Measurements from ENCODE around the gene EHHADH.
"Not testable (repeated sequence)": the region's sequence is repeated elsewhere in the genome, so short reads cannot be mapped to it uniquely, and the experiment has no call there.

EHHADH gene

DNA sequence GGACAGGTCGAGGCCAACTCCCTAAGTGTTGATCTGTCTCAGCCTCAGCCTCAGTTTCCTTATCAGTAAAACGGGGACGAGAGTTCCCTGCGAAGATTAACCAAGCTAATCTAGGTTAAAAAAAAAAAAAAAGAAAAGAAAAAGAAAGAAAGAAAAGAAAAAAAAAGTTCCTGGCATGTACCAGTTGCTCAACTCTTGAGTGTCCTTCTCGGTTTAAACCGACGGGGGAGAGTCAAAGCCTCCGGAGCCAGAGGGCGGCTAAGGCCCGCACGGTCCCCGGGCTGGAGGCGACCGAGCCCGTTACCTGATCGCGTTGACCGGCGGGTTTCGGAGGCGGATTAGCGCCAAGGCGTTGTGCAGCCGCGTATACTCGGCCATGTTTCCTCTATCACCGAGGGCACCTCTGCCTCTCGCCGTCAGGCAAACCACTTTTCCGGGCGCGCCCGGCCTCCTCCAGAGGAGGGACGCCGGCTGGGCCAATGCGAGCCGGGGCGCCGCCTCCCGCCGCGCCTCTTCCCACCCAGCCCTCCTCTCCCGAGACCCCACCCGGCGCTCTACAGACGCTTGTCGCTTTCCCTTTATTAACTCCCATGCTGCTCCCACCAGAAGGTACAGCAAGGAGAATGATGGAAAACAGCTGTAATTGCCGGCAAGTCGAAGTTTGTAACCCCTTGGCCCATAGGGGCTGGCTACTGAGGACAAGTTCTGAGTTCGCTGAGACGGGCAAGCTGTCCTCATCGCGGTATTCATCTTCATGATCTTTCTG is at the start of gene EHHADH:
TSS of gene EHHADH (minus strand) at position 405 of the 766 bp plus-strand sequence. CDS start at position 378, 27 bp downstream.
- DNase-seq: peak; percentile 58

DNA sequence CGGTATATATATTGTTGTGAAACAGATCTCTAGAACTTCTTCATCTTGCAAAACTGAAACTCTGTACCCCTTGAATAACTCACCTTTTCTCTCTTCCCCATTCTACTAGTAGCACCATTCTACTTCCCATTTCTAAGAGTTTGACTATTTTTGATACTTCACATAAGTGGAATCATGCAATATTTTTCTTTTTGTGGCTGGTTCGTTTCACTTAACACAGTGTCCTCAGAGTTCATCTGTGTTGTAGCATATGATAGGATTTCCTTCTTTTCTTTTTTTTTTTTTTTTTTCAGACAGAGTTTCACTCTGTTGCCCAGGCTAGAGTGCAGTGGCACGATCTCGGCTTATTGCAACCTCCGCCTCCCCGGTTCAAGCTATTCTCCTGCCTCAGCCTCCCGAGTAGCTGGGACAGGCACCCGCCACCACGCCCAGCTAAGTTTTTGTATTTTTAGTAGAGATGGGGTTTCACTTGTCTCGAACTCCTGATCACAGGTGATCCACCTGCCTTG is 46.1 kb upstream of the EHHADH start:
- DNase-seq: not testable (repeated sequence)

DNA sequence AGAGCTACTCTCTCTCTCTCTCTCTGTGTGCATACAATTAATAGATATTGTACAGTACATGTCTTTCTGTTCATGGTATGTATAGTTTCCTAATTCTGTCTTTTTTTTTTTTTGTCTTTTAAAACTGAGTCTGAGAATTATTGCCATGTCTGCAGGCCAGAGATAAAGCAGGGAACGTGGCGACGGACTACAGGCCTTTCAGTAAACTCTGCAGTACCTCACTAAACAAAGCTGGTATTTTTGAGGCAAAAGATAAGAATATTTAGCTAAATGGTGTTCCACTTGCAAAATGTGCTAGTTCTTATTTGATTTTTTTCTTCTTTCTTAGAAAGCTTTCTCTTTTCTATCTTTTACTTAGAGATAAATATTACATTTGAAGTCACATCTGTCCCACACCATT is 44.0 kb upstream of the EHHADH start:
- DNase-seq: no peak

DNA sequence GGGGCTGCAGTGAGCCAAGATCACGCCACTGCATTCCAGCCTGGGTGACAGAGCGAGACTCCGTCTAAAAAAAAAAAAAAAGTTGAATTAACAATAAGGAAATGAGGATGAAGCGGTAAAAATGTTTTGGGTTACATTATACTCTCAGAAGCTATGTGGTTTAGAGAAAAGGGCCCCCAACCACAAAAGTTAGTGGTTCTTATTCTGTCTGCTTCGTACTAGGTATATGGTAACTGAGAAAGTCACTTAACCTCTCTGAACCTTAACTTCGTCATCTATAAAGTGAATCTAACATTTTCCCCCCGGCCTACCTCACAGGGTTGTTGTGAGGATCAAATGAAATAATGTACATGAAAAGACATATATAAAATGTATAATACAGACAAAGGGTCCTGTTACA is 38.4 kb upstream of the EHHADH start:
- DNase-seq: no peak

DNA sequence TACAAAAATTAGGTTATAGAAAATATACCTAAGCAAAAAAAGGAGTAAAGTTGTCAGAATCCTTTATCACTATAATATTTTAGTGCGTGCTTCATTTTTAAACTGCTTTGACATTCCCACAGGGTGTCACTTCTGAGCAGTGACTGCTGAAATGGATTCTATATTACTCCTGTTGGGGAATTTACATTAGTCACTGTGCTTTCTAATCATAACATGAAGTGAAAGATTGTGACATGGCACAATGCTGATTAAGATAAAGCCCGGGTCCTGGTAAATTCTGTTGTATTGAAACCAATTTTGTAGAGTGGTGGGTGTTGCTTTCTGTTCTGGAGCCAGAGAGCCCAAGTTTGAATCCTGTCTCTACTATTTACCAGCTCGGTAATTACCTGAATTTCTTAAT is 36.4 kb upstream of the EHHADH start:
- DNase-seq: no peak

DNA sequence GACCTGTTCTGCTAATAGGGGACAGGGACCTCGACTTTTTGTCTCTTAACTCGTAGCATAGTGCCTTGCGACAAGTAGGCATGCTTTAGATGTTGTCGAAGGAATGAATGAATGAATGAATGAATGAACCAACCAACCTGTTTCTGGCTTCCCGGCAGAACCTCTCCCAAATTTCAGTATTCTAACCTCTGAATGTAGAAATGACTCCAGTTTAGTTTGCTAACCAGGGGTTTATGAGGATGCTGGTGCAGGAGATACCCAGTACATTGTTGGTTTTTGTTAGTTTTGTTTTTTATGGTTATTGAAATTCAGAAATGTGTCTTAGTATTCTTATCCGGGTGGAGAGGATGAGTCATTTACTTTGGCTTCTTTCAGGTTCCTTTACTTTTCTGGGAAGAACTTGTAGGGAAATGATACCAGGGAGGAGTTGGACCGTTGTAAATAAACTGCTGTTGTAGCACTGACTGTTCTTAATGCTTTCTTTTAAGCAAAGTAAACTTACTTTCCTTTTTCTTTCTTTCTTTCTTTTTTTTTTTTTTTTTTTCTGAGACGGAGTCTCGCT is 29.6 kb upstream of the EHHADH start:
- DNase-seq: no peak

DNA sequence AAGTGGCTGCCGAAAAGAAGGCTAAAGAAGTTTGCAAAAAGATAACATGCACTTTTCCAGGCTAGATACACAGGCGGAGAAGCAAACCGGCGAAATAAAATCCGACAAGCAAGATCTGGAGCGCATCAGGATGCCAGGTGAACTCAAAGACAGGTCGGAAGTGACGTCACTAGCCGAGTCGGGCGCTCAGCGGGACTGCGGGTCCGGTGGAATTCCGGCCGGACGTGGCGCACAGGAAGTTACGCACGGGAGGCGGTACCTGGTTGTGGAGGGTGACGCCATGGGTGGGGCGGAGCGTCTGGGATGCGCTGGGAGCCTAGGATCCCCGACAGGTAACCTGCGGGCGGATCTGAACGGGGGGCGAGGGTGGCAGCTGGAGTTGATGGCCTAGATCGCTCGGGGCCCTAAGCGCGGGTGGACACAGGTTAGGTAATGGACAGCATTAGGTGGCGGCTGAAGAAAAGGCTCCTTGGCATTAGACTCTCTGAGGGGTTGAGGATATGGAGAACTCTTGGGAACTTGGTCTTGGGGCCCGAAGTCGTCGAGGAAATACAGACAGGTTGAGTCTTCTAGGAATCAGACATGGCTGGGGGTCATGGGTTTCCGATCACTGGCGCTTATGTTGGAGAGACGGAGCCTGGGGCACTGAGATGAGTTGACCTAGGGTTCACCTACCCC is 29.0 kb upstream of the EHHADH start:
- peak; percentile 94 for DNase-seq

DNA sequence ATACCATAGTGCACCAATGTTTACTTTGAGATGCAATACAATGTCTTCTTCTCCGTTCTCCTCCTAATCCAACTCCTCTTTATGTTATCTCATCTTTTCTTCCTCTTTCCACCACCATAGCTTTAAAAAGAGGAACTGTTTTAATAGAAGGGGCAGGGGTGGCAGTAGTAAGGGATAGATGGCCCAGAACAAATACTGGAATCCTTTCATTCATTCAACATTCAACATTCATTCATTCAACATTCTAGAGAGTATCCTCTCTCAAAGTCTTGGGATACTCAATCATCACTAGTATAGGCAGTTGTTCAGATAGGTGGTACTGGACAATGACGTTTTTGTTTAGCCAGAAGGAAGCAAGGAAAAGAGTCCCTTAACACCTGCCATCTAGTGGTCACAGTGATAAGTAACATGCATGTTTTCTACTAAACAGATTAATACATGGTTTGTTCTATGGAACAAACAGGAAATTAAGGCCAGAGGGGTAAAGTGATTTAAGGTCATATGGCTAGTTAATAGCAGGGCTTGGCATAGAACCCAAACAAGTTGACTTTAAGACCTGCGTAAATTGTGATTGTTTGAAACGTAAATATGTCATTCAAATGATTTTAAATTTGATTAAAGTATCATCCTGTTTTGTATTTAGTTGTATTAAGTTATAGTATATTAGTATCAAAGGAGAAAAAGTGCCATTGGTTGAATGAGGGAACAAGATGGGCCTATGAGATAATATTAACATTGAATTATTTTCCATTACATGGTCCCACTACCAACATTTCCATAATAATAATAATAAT is 26.9 kb upstream of the EHHADH start:
- no peak for DNase-seq

DNA sequence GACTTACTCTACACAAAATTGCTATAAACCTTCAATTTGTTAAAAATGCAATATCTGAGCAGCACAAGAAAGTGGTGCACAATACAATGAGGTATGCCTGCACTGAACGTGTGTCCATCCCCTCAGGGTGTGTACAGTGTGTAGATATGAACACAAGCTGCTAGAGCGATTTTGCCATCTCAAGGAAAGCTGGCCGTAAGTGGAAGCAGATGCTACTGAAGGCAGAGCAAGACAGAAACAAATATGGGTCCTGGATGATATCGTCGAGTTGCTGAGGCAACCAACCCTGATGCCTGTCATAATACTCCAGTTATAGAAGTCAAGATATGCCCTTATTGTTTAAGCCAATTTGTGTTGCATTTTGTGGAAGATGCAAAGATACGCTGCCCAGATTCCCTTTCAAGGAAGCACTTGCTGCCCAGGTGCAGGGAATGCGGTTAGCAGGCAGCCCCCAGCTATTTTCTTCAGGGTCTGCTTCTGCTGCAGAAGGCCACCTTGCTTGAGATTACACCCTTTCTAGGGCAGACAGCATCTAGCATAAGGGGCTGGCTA is 25.8 kb upstream of the EHHADH start:
- no peak for DNase-seq

DNA sequence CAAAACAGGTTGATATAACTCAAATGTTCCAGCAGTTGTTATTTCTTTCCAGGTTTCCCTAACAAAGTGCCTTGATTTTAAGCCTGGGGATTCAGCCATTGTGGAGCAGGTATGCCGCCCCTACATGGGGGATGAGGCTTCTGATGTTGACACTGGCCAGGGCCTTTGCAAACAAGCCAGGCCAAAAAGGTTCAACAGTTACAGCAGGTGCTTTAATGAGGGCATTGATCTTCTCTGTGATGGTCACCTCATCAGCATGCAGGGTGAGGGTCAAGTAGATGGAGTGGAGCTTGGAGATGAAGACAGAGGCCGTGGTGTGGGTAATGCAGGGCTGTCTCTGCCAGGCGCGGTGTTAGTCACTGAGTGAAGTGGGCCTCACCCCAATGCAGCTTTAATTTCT is 22.6 kb upstream of the EHHADH start:
- DNase-seq: no peak

DNA sequence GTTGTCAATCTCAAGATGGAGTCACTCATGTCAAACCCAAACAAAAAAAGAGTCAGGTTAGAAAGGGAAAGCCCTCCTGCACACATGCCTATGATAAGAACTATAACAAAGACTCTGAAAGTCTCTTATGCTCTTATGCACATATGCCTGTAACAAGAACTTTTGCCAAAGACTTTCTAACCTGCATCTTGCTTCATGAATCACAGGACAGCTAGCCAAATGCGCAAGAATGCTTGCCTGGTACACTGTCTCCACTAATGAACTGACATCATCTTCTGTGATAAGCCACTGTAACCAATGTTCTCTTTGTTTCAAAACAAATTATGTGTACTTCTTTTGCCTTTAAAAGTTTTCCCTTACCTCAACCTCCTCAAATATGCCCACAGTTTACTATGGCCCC is 18.2 kb upstream of the EHHADH start:
- DNase-seq: no peak

DNA sequence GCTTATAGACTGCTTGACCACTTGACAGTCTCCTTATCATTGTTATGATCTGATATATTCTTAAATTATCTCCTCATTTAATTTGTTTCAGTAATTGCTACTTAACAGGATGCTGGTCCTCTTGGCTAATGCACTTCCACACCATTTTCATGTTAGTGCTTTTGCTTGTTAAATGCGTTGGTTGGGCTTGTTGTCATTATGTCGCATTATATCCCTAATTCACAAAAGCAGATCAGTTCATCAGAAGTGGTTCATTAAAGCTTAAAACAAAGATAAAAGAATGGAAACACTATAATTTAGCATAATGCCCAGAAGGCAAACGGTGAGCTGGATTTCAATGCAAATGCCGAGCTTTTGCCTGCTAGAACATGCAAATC is 17.1 kb upstream of the EHHADH start:
- no peak for DNase-seq

DNA sequence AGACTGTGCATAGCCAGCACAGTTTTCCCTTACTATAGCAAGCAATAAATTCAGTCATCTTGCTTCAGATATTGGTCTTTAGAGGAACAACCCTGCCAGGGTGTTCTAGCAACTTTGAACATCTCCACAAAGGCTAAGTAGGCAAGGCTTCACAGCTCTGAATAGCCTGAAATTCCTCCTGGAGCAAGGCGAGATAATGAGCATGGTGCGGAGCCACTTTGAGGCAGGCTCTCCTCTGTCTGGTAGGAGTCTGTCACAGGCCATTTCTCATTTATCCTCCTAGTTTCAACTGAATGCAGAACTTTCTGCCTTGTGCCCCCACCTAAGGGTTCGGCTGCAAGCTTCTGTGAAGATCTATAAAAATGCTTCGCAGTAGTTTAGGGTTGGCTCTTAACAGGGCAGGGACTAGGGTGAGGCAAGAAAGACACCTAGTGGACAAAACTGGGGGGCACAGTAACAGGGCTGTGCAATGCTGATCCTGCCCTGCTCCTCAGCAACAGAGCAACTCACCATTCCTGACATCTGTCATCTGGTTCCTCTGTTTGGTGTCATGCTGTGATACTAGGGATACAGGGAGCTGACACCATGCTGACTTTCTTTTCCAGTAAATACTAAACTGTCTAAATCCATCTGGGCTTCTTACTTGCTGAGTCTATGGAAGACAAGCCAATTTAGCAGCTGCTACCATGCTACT is 16.6 kb upstream of the EHHADH start:
- DNase-seq: no peak

DNA sequence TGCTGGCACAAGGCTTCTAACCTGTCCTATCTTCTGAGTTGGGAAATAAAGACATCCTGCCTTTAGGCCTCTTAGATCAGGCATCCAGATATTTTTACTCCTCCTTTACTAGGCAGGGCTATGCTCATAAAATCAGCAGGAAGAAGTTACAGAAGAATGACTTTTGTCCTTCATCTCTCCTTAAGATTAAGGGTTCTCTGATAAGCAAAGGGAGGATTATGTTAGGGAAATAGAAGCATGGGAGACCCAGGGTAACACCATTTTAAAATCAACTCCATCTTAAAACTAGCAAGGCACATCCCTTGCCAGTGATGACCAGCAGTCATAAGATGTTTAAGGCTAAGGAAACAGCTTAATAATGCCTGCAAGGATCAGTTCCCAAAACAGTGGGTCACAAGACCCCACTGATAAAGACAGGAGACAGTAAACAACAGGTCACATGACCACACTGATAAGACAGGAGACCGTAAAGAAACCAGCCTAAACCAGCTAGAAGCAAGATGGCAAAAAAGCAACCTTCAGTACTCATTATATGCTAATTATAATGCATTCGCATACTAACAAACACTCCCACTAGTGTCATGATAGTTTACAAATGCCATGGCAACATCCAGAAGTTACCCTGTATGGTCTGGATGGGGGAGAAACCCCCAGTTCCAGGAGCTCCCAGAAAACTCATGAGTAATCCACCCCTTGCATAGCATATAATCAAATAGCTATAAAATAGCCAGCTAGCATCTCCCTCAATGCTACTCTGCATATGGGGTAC is 14.5 kb upstream of the EHHADH start:
- DNase-seq: no peak

DNA sequence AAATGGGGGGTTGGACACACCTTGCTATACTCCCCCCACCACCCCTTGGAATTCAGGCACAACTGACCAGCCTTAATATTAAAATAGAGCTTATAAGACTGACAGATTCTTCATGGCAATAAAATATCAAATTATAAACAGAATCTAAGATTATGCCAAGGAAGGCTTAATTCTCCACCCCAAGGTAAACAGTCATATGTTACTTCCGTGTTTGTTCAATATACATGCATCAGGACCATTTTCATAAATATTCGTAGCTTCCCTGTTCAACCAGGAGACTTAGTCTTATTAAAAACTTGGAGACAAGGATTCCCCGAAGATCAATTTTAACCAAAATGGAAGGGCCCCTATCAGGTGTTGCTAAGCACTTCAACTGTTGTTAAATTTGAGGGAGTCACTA is 13.3 kb upstream of the EHHADH start:
- no peak for DNase-seq

DNA sequence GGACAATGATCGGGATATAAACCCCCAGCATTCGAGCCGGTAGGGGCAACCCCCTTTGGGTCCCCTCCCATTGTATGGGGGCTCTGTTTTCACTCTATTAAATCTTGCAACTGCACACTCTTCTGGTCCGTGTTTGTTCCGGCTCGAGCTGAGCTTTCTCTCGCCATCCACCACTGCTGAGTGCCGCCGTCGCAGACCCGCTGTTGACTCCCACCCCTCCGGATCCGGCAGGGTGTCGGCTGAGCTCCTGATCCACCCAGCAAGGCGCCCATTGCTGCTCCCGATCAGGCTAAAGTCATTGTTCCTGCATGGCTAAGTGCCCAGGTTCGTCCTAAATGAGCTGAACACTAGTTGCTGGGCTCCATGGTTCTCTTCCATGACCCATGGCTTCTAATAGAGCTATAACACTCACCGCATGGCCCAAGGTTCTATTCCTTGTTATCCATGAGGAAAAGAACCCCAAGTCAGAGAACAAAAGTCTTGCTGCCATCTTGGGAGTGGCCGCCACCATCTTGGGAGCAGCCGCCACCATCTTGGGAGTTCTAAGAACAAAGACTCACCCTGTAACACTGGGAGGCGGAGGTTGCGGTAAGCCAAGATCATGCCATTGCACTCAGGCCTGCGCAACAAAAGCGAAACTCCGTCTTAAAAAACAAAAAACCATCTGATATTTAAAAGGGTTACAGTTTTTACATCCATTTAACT is 11.2 kb upstream of the EHHADH start:
- no peak for DNase-seq

DNA sequence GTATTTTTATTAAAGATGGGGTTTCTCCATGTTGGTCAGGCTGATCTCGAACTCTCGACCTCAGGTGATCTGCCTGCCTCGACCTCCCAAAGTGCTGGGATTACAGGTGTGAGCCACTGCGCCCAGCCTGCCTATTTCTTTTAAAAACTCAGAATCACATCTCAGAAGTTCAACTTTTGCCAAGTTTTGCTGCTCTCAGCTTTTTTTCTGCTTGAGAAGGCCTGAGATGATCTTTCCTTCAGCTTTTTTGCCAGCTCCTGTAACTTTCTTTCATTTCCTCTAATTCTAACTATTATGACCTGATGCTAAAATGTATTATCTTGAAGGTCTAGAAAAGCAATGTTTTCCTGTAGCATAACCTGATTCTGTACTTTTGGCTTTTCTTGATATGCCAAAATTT is 9.6 kb upstream of the EHHADH start:
- DNase-seq: no peak

DNA sequence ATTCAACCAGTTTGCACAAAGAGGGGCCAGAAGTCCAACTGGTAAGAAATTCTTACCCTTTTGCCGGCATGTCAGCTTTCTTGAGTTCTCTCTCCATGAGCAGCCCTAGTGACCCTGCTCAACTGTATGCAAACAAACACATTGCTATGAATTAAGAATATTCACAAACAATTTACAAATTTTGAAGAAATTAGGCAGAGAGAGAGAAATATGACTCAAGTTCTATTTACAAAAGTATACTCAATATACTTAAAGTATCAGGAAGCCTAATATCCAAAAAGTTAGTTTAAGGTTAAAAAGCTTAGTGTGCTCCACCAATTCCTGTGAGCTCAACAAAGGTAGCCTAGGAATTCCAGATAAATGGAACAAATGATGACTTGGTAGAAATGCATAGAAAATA is 3.5 kb upstream of the EHHADH start:
- no peak for DNase-seq

DNA sequence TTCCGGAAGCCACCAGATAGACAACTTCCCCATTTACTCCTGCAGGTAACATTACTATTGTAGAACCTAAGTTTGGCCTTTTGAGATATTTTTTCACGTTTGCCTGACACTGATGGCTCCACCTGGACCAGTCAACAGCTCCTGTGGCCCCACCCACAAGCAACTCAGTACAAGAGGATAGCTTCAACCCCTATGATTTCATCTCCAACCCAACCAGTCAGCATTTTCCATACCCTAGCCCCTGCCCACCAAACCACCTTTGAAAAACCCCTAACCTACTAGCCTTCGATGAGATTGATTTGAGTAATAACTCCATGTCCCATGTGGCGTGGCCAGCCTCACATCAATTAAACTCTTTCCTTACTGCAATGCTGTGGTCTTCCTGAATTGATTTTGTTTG is 950 bp upstream of the EHHADH start:
- DNase-seq: no peak

DNA sequence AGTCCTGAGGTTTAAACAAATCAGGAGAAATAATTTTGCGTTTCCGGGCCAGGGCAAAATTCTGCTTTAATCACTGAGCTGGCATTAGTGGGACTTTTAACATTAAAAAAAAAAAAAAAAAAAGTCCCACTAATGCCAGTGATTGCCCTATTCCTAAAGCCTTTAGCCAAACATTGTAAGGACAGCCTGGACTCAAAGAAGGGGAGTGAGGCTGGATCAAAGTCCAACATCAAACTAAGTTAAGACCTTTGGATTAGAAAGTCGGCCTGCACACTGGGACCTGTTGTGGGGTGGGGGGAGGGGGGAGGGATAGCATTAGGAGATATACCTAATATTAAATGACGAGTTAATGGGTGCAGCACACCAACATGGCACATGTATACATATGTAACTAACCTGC is 716 bp downstream of the EHHADH start:
- DNase-seq: not testable (repeated sequence)

DNA sequence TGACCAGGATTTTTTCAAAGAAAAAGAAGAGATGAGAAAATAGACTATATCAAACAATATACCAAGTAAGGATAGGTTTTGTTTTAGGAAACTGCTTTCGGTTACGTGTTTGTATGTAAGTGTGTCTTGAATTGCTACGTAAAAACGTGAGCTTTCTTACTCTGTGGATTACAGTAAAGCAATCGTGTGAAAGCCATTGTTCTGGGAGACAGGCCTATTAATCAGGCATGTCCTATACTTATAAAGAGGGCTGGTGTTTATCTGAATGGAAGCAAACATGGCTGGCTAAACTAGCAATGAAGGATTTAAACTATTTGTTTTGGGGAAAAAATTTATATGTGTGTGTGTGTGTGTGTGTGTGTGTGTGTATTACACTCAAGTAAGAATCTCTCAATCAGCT is 2.6 kb downstream of the EHHADH start:
- DNase-seq: no peak

All from CD4-positive, alpha-beta T cell treated with Interleukin-17A for 4 hours (primary cell).